Coronary artery (tissue), 2 donors: ENCODE measurements around the gene C6orf62.
"Not testable (repeated sequence)": the region's sequence is repeated elsewhere in the genome, so short reads cannot be mapped to it uniquely, and the experiment has no call there.

ENCODE experiments used
- DNase-seq: peaks from one replicate; pipeline ENCODE4 v3.0.0-alpha.2; 2017; ENCODE audit warnings: low spot score
- H3K27ac ChIP-seq, 2 donors: fragments of 200-600 bp; sonication (generic); one replicate each; pipeline ENCODE4 v1.5.1; 2016 to 2019
- H3K4me3 ChIP-seq: fragments of 200-600 bp; sonication (generic); 2 replicates; pipeline ENCODE4 v1.5.1; 2016; ENCODE audit warnings: mild to moderate bottlenecking, moderate library complexity
- TF ChIP-seq, protein P1 (sequence below): fragments of 200-600 bp; sonication (generic); IDR thresholded peaks from one replicate; pipeline ENCODE4 v1.5.1; 2019; ENCODE audit warnings: antibody characterized with exemption

C6orf62 gene

GRCh38 chr6:24761193-24761835 lies 42.4 kb upstream of the C6orf62 start:
- no peak overlapping the region for H3K4me3 ChIP-seq
- DNase-seq = no peak
- TF ChIP-seq, protein P1, sequence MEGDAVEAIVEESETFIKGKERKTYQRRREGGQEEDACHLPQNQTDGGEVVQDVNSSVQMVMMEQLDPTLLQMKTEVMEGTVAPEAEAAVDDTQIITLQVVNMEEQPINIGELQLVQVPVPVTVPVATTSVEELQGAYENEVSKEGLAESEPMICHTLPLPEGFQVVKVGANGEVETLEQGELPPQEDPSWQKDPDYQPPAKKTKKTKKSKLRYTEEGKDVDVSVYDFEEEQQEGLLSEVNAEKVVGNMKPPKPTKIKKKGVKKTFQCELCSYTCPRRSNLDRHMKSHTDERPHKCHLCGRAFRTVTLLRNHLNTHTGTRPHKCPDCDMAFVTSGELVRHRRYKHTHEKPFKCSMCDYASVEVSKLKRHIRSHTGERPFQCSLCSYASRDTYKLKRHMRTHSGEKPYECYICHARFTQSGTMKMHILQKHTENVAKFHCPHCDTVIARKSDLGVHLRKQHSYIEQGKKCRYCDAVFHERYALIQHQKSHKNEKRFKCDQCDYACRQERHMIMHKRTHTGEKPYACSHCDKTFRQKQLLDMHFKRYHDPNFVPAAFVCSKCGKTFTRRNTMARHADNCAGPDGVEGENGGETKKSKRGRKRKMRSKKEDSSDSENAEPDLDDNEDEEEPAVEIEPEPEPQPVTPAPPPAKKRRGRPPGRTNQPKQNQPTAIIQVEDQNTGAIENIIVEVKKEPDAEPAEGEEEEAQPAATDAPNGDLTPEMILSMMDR = no peak
- no peak overlapping the region for H3K27ac ChIP-seq

DNA sequence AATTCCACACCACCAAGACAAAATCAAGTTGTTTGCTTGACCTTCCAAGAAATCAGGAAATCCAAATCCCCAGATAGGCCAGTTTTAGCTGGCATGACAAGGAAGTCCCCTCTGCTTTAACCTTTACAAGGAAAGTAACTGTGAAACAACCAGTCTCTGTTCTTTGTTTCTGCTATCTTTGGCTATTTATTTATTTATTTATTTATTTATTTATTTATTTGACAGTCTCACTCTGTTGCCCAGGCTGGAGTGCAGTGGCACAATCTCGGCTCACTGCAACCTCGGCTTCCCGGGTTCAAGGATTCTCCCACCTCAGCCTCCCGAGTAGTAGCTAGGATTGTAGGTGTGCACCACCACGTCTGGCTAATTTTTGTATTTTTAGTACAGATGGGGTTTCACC lies 41.3 kb upstream of the C6orf62 start:
- no peak for DNase-seq
- TF ChIP-seq, protein P1 = no peak
- no peak overlapping the region for H3K27ac ChIP-seq
- no peak overlapping the region for H3K4me3 ChIP-seq

DNA sequence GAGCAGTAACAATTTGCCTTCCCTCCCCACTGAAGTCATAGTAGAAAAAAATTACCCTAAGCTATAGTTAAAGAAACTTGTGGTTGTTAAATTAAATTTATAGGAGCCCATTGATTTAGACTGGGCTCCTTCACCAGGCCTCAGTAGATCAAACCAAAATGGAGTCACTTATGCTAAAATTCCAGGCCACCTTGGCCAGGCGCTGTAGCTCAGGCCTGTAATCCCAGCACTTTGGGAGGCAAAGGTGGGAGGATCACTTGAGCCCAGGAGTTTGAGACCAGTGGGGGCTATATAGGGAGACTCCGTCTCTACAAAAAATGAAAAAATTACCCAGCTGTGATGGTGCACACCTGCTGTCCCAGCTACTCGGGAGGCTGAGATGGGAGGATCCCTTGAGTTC lies 40.8 kb upstream of the C6orf62 start:
- DNase-seq = no peak
- no peak overlapping the region for H3K4me3 ChIP-seq
- no peak overlapping the region for H3K27ac ChIP-seq
- TF ChIP-seq, protein P1 = no peak

DNA sequence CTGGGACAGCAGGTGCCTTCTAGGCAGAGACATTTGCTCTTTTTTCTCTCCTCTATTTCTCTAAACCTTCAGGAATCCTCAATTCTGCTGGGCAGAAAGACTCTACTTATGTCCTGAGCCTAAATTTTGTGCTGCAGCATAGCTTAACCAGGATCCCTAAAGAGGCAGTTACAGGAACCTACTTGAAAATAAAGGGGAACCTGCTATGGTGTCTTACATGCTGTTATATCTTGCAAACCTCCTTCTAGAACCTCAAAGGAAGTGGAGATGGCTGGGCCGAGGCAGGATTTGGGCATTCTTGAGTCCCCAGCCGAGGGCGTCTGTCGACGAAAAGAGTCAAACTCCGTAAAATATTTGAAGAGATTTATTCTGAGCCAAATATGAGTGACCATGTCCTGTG lies 38.7 kb upstream of the C6orf62 start:
- H3K27ac ChIP-seq = no peak overlapping the region
- no peak for DNase-seq
- no peak overlapping the region for H3K4me3 ChIP-seq
- TF ChIP-seq, protein P1 = no peak

GRCh38 chr6:24755279-24755678 lies 36.3 kb upstream of the C6orf62 start:
- no peak for DNase-seq
- H3K27ac ChIP-seq = no peak overlapping the region
- TF ChIP-seq, protein P1 = no peak
- no peak overlapping the region for H3K4me3 ChIP-seq

DNA sequence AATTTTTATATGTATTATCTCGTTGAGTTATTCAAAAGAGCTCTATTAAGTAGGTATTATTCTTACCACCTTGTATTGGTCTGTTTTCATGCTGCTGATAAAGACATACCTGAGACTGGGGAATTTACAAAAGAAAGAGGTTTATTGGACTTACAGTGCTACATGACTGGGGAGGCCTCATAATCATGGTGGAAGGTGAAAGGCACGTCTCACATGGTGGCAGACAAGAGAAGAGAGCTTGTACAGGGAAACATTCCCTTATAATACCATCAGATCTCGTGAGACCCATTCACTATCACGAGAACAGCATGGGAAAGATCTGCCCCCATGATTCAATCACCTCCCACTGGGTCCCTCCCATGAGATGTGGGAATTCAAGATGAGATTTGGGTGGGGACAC lies 35.4 kb upstream of the C6orf62 start:
- not testable (repeated sequence) for DNase-seq, H3K27ac ChIP-seq, H3K4me3 ChIP-seq

DNA sequence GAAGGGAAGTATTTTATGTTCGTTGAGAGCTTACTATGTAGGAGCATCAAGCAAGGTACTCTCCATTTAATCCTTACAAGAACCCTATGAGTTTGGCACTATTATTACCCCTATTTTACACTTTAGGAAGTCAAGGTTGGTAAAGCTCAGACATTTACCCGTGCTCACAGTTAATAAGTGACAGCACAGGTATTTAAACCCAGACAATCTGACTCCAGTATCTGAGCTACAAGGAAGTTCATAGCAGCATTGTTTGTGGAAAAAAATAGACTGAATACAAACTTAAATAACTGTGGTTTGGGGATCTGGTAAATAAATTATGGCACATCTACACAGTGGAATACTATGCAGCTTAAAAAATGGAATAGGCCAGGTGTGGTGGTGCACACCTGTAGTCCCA lies 34.6 kb upstream of the C6orf62 start:
- DNase-seq = no peak
- H3K27ac ChIP-seq = no peak overlapping the region
- TF ChIP-seq, protein P1 = no peak
- H3K4me3 ChIP-seq = no peak overlapping the region
